T-helper 17 cell (primary cell): ENCODE data around the gene VWC2. TPM values are rescaled to one million over a fixed set of nuclear protein-coding genes. Genes with fewer than 3 reads are reported as not detected.
"Not testable (repeated sequence)": the region's sequence is repeated elsewhere in the genome, so short reads cannot be mapped to it uniquely, and the experiment has no call there.

Experiments
- ATAC-seq: fragments of 150-1000 bp; cut with Tn5 transposase; 2 replicates; pipeline ENCODE4 v1.10.0; 2021; ENCODE audit warnings: mild to moderate bottlenecking, moderate library complexity
- DNase-seq, 3 donors: peaks; one replicate each; pipeline versions ENCODE4 v3.0.0 to v3.0.0-alpha.2; 2020 to 2021
- H3K9me3 ChIP-seq: one replicate; pipeline ENCODE4 v1.7.0; 2013; ENCODE audit warnings: low read length, mild to moderate bottlenecking; ENCODE audit not compliant: control insufficient read depth, poor library complexity, severe bottlenecking
- H3K27ac Mint-ChIP-seq: one replicate; pipeline ENCODE4 v1.8.0; 2022; ENCODE audit warnings: mild to moderate bottlenecking, moderate library complexity, mixed read lengths
- H3K27me3 Mint-ChIP-seq: one replicate; pipeline ENCODE4 v1.8.0; 2022; ENCODE audit warnings: mixed read lengths
- H3K36me3 Mint-ChIP-seq: one replicate; pipeline ENCODE4 v1.8.0; 2022; ENCODE audit warnings: low read depth, mixed read lengths
- H3K4me1 Mint-ChIP-seq: one replicate; pipeline ENCODE4 v1.8.0; 2022; ENCODE audit warnings: mild to moderate bottlenecking, mixed read lengths
- H3K4me3 Mint-ChIP-seq: one replicate; pipeline ENCODE4 v1.8.0; 2022; ENCODE audit warnings: mild to moderate bottlenecking, moderate library complexity, mixed read lengths
- total RNA-seq, 4 donors: library from RNA in 2 of 4; stranded (reverse) in 2 of 4; gene quantifications; one replicate each; pipeline ENCODE4 v1.2.3 and lab custom pipeline; 2022 to 2026

The VWC2 gene
- total RNA-seq, 2 donors from 2014 or later, result not detected

DNA sequence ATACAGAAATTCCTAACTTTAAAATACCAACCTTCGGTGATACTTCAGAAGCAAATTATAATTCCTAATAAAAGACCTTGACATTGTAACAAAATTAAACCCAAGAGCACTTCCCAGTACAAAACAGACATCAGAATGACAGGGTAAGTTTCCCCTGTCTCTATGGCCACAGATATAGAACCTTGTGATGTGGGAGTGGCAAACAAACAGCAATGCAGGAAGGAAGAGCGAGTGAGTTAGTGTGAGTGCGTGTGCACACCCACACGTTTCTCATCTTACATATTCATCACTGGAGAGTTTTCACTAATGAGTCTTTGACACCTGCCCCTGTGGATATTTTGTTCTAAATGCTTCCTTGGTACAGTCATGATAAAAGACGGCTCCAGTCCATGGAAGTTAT lies 72.2 kb downstream of the VWC2 start:
- no peaks in the 10 kb centered on the region for H3K9me3 ChIP-seq
- Mint-ChIP-seq H3K4me3 (no peak overlapping the region), H3K4me1 (peaks cover 2% of the 10 kb centered on the region), H3K36me3 (no peaks in the 10 kb centered on the region), H3K27ac (no peak overlapping the region), H3K27me3 (peaks cover 30% of the 10 kb centered on the region)
- ATAC-seq, result no peak
- DNase-seq, result no peak

- no peak for ATAC-seq
Observed at GRCh38 chr7:49848211-49848841, 74.9 kb downstream of the VWC2 start.

DNA sequence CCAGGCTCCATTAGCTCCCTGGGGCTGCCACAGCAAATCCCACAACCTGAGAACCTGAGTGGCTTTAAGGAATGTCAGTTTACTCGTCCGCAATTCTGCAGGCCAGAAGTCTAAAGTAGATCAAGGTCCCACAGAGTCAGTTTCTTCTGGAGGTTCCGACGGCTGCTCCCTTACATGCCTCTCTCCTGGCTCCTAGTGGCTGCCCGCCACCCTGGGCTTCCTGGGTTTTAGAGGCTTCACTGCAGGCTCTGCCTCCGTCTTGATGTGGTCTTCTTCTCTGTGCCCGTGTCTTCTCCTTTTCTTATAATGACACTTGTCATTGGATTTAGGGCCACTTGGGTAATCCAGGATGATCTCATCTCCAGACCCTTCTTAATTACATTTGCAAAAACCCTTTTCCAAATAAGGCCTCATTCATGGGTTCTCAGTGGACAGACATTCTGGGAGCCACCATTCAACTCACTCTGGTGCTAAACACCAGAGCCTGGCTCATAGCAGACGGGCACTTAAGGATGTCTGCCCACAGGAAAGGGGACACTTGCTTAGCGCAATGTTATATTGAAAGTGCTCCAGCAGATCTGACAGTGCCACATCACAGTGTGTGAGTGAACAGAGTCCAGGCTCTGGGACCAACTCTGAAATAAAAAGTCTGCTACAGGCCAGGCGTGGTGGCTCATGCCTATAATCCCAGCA lies 77.6 kb downstream of the VWC2 start:
- Mint-ChIP-seq H3K4me3 (no peak overlapping the region), H3K4me1 (peaks cover 2% of the 10 kb centered on the region), H3K27ac (no peak overlapping the region), H3K27me3 (peaks cover 33% of the 10 kb centered on the region), H3K36me3 (no peaks in the 10 kb centered on the region)
- DNase-seq, result no peak
- H3K9me3 ChIP-seq, result no peaks in the 10 kb centered on the region
- no peak for ATAC-seq

More at GRCh38 chr7:49848211-49848841, 74.9 kb downstream of the VWC2 start:
- H3K4me3 Mint-ChIP-seq, result no peak overlapping the region
- H3K9me3 ChIP-seq, result no peaks in the 10 kb centered on the region
- no peaks in the 10 kb centered on the region for H3K36me3 Mint-ChIP-seq
- no peak overlapping the region for H3K27ac Mint-ChIP-seq
- H3K27me3 Mint-ChIP-seq, result peaks cover 37% of the 10 kb centered on the region
- peaks cover 2% of the 10 kb centered on the region for H3K4me1 Mint-ChIP-seq
- no peak for DNase-seq

DNA sequence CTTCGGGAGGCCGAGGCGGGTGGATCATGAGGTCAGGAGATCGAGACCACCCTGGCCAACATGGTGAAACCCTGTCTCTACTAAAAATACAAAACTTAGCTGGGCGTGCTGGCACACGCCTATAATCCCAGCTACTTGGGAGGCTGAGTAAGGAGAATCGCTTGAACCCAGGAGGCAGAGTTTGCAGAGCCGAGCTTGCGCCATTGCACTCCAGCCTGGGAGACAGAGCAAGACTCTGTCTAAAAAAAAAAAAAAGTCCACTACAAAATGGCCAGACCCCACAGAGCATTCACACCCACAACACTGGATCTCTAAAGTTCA lies 78.1 kb downstream of the VWC2 start:
- ATAC-seq, H3K4me1 Mint-ChIP-seq, H3K27ac Mint-ChIP-seq: not testable (repeated sequence)

DNA sequence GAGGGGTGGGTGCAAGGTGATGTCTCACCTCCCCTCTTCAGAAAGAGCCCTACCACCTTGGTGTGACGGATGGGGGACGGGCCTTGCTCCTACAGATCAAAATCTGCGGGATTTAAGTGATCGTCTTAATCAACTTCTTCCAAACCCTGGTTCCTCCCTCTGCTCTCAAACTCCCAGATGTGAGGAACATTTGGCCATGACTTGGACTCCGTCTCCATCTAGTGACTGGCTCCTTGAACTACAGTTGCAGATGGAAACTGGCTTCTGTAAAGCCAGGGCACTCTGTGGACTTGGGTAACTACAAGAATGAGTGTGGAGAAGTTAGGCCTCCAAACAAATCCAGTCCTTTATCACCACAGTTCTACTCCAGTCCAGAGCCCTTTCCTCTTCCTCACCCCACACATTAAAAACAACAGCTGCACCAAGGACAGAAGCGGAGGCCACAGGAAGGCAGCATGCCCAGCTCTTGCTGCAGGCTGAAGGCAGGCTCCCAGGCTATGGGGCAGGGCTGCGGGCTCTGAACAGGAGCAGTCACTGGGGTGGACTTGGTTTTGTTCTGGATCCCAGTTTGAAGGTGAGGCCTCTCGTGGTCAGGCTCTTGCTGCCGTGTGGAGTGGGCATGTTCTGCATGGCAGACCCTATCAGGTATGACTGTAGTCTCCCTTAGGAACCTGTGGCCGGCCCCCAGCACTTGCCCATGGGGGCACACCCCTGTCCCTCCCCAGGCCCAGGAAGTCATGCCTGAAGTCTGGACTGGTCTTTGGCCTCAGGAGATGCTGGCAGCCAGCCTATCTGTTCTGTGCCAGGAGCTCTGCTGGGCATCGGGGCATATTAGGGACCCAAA lies 79.4 kb downstream of the VWC2 start:
- Mint-ChIP-seq H3K27me3 (peaks cover 21% of the 10 kb centered on the region), H3K27ac (no peak overlapping the region), H3K36me3 (no peaks in the 10 kb centered on the region), H3K4me1 (no peaks in the 10 kb centered on the region), H3K4me3 (no peak overlapping the region)
- DNase-seq (no peak), ATAC-seq (no peak)
- H3K9me3 ChIP-seq, result no peaks in the 10 kb centered on the region

More for the DNA sequence above, 78.1 kb downstream of the VWC2 start:
- not testable (repeated sequence) for H3K36me3 Mint-ChIP-seq, H3K4me3 Mint-ChIP-seq, H3K9me3 ChIP-seq, DNase-seq
- peaks cover 29% of the 10 kb centered on the region for H3K27me3 Mint-ChIP-seq

- ATAC-seq (no peak), DNase-seq (no peak)
- H3K27me3 Mint-ChIP-seq, result peaks cover 7% of the 10 kb centered on the region
- H3K9me3 ChIP-seq, result no peaks in the 10 kb centered on the region
- no peak overlapping the region for H3K27ac Mint-ChIP-seq
- H3K4me1 Mint-ChIP-seq, result no peaks in the 10 kb centered on the region
- H3K4me3 Mint-ChIP-seq, result no peak overlapping the region
- no peaks in the 10 kb centered on the region for H3K36me3 Mint-ChIP-seq
Observed at GRCh38 chr7:49855281-49855980, 82.0 kb downstream of the VWC2 start.

DNA sequence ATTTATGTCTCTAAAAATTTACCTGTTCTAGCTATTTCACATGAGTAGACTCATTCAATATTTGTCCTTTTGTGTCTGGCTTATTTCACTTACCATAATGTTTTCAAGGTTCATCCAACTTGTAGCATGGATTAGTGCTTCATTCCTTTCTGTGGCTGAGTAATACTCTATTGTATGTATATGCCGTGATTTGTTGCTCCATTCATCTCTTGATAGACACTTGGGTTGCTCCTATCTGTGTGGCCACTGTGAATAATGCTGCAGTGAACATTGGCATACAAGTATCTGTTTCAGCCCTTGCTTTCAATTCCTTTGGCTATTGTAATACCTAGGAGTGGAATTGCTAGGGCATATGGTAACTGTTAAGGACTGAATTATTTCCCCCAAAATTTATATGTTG lies 86.9 kb downstream of the VWC2 start:
- Mint-ChIP-seq H3K4me1 (no peaks in the 10 kb centered on the region), H3K4me3 (no peak overlapping the region), H3K27me3 (no peaks in the 10 kb centered on the region), H3K27ac (no peak overlapping the region), H3K36me3 (no peaks in the 10 kb centered on the region)
- H3K9me3 ChIP-seq, result no peaks in the 10 kb centered on the region
- DNase-seq, result no peak
- no peak for ATAC-seq

DNA sequence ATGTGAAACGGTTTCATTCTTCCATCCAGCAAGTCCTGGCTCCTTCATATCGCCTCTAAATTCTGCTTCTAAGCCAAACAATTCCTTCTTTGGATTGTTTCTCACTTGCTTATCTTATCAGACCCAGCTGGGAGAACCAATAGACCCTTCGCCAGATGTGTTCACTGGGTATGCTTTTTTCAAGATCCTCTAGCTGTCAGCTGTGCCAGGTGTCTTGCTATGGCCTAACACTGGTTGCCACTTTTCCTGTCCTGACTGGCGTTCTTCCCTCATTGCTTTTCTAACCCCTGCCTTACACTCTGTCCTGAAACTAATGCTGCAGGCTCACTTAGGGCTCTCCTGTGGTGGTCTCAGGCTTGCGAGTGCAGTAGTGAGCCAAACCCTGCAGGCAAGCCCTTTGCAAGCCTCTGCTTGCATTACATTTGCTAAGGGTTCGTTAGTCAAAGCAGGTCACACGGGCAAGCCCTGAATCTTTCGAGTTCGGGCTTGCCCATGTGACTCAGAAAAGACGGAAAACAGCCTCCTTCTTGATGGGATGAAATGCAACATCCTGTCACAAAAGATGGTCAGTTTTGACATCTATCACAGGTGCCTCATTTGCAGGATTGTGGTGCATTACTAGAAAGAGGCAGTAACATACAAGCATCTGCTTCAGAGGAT lies 92.8 kb downstream of the VWC2 start:
- Mint-ChIP-seq H3K27me3 (peaks cover 14% of the 10 kb centered on the region), H3K36me3 (no peaks in the 10 kb centered on the region), H3K4me1 (no peaks in the 10 kb centered on the region), H3K27ac (no peak overlapping the region), H3K4me3 (no peak overlapping the region)
- no peaks in the 10 kb centered on the region for H3K9me3 ChIP-seq
- DNase-seq (no peak), ATAC-seq (no peak)

- Mint-ChIP-seq H3K27me3 (peaks cover 14% of the 10 kb centered on the region), H3K36me3 (no peaks in the 10 kb centered on the region), H3K4me3 (no peak overlapping the region), H3K4me1 (no peaks in the 10 kb centered on the region), H3K27ac (no peak overlapping the region)
- H3K9me3 ChIP-seq, result no peaks in the 10 kb centered on the region
- no peak for ATAC-seq
- DNase-seq, result no peak
Observed at GRCh38 chr7:49866910-49867309, 93.5 kb downstream of the VWC2 start.

GRCh38 chr7:49873420-49873819 lies 100.0 kb downstream of the VWC2 start:
- no peaks in the 10 kb centered on the region for H3K36me3 Mint-ChIP-seq
- H3K27me3 Mint-ChIP-seq, result peaks cover 6% of the 10 kb centered on the region
- H3K9me3 ChIP-seq, result no peaks in the 10 kb centered on the region
- no peak for ATAC-seq
- no peak for DNase-seq
- H3K27ac Mint-ChIP-seq, result no peak overlapping the region
- no peak overlapping the region for H3K4me3 Mint-ChIP-seq
- H3K4me1 Mint-ChIP-seq, result no peaks in the 10 kb centered on the region

DNA sequence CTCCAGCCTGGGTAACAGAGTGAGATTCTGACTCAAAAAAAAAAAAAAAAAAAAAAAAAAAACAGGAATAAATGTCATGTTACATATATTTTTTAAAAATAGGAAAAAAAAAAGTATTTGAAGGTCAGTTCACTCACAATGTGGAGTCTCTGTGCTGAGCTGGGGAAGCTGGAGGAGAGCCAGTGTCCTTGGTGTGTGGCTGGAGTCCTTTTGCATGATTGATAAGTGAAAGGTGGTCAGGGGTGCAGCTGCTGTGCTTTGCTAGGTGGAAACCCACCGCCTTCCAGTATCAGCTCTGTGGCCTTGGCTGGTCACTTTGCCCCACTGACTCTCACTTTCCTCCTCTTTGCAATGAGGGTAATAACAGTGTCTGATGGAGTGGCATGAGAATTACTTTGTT lies 101.9 kb downstream of the VWC2 start:
- ATAC-seq (no peak), DNase-seq (no peak)
- Mint-ChIP-seq H3K36me3 (no peaks in the 10 kb centered on the region), H3K27ac (no peak overlapping the region), H3K4me3 (no peak overlapping the region), H3K4me1 (peaks cover 2% of the 10 kb centered on the region), H3K27me3 (peaks cover 5% of the 10 kb centered on the region)
- H3K9me3 ChIP-seq, result no peaks in the 10 kb centered on the region

DNA sequence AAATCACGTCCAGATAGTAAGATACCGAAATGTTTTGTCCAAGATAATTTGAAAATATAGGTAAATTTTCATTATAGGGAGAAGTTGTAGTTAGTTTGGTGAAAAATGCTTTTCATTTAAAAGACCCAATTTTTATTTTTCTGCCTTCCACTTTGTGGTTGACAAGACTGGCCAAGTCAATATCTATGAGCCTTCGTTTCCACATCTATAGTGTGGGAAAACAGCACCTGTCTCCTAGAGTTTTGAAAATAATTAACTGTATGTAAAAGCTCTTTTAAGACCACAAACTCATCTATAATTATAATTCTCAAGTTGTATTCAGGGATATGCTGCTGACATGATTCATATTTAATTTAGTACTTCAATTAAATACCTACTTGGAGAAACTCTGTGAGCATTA lies 102.8 kb downstream of the VWC2 start:
- H3K9me3 ChIP-seq, result no peaks in the 10 kb centered on the region

DNA sequence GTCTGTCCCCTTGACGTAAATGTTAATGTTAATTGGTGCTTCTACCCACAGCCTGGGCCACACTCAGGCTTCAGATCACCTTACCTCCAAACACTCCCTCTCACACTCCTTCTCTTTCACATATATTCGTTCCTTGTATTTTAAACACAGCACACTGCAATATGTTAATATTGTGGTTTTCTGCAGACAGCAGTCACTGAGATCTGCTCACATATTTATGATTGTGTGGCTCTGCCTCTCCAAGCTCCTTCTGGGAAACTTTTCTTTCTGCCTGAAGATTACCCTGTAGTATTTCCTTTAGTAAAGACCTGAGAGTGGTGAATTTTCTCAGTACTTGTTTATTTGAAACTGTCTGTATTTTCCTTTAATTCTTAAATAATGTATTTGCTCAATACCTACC lies 104.7 kb downstream of the VWC2 start:
- DNase-seq (no peak), ATAC-seq (no peak)
- no peak overlapping the region for H3K4me3 Mint-ChIP-seq
- no peak overlapping the region for H3K27ac Mint-ChIP-seq
- H3K27me3 Mint-ChIP-seq, result peaks cover 9% of the 10 kb centered on the region
- H3K36me3 Mint-ChIP-seq, result peaks cover 3% of the 10 kb centered on the region
- H3K4me1 Mint-ChIP-seq, result peaks cover 2% of the 10 kb centered on the region
- no peaks in the 10 kb centered on the region for H3K9me3 ChIP-seq

More for the DNA sequence above, 102.8 kb downstream of the VWC2 start:
- Mint-ChIP-seq H3K36me3 (no peaks in the 10 kb centered on the region), H3K4me1 (peaks cover 2% of the 10 kb centered on the region), H3K27ac (no peak overlapping the region), H3K4me3 (no peak overlapping the region), H3K27me3 (peaks cover 9% of the 10 kb centered on the region)
- DNase-seq (no peak), ATAC-seq (no peak)
